Right renal pelvis (tissue), 4 donors: ENCODE results near the gene EFCC1. TPM values are rescaled to one million over a fixed set of nuclear protein-coding genes. Genes with fewer than 3 reads are reported as not detected.

ENCODE experiments used
- DNase-seq, 4 donors: peaks; one replicate each; pipeline ENCODE4 v3.0.0-alpha.2; 2013; ENCODE audit warnings: low read depth in 4 of 4, low spot score in 3 of 4, missing footprints in 1 of 4
- polyA plus RNA-seq, 4 donors: library from polyadenylated mRNA; unstranded; fragments of 120-200 nt; gene quantifications; one replicate each; pipeline ENCODE4 v1.2.1, GENCODE V29; 2013; ENCODE audit not compliant: insufficient read length in 4 of 4

EFCC1 gene
- polyA plus RNA-seq, 4 donors: 2.1 to 3.0 (median 2.7) TPM

- no peak for DNase-seq
Observed at GRCh38 chr3:129013491-129013891, 12.4 kb downstream of the EFCC1 start.

GRCh38 chr3:129014148-129014547 is 13.0 kb downstream of the EFCC1 start:
- DNase-seq: no peak

- DNase-seq: no peak
Observed at GRCh38 chr3:129014793-129015345, 13.8 kb downstream of the EFCC1 start.

- DNase-seq: no peak
Observed at GRCh38 chr3:129015388-129016105, 14.4 kb downstream of the EFCC1 start.

- no peak for DNase-seq
Observed at GRCh38 chr3:129016356-129016719, 15.2 kb downstream of the EFCC1 start.

GRCh38 chr3:129016720-129017483 is 15.8 kb downstream of the EFCC1 start:
- DNase-seq: no peak

- DNase-seq: no peak
Observed at GRCh38 chr3:129017484-129017899, 16.4 kb downstream of the EFCC1 start.

- no peak for DNase-seq
Observed at GRCh38 chr3:129018271-129018670, 17.2 kb downstream of the EFCC1 start.

GRCh38 chr3:129018751-129019150 is 17.6 kb downstream of the EFCC1 start:
- DNase-seq: no peak

GRCh38 chr3:129019266-129019665 is 18.2 kb downstream of the EFCC1 start:
- DNase-seq: no peak

GRCh38 chr3:129020691-129021090 is 19.6 kb downstream of the EFCC1 start:
- DNase-seq: no peak

GRCh38 chr3:129021140-129021551 is 20.0 kb downstream of the EFCC1 start:
- no peak for DNase-seq

- peak in 3 of 4 donors; percentile 59 to 73 (median 72) for DNase-seq
Observed at GRCh38 chr3:129022114-129023007, 21.3 kb downstream of the EFCC1 start.

- DNase-seq: no peak
Observed at GRCh38 chr3:129023008-129023358, 21.9 kb downstream of the EFCC1 start.

- no peak for DNase-seq
Observed at GRCh38 chr3:129023909-129024308, 22.8 kb downstream of the EFCC1 start.

GRCh38 chr3:129025108-129025507 is 24.0 kb downstream of the EFCC1 start:
- DNase-seq: no peak

- no peak for DNase-seq
Observed at GRCh38 chr3:129025691-129026435, 24.8 kb downstream of the EFCC1 start.

- peak; percentile 75 to 84 (median 79) for DNase-seq
Observed at GRCh38 chr3:129026728-129027543, 25.8 kb downstream of the EFCC1 start.

- no peak for DNase-seq
Observed at GRCh38 chr3:129027544-129027880, 26.4 kb downstream of the EFCC1 start.
